Measurements from ENCODE around the gene EIF4G3.

DNA sequence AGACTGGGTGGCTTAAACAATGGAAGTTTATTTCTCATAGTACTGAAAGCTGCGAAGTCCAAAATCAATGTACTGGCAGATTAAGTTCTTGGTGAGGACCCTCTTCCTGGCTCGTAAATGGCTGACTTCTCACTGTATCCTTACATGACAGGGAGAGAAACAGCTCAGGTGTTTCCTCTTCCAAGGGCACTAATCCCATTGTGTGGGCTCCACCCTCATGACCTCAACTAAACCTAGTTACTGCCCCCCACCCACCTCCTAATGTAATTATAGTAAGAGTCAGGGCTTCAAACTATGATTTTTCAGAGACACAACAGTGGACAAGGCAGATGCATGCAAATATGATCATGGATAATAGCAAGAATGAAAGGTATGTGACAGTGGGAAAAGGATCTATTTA is 308.4 kb downstream of the EIF4G3 start:
- no peak for TF ChIP-seq POLR2A (IDR thresholded peaks at IDR 0.05)
- TF ChIP-seq, protein P1, sequence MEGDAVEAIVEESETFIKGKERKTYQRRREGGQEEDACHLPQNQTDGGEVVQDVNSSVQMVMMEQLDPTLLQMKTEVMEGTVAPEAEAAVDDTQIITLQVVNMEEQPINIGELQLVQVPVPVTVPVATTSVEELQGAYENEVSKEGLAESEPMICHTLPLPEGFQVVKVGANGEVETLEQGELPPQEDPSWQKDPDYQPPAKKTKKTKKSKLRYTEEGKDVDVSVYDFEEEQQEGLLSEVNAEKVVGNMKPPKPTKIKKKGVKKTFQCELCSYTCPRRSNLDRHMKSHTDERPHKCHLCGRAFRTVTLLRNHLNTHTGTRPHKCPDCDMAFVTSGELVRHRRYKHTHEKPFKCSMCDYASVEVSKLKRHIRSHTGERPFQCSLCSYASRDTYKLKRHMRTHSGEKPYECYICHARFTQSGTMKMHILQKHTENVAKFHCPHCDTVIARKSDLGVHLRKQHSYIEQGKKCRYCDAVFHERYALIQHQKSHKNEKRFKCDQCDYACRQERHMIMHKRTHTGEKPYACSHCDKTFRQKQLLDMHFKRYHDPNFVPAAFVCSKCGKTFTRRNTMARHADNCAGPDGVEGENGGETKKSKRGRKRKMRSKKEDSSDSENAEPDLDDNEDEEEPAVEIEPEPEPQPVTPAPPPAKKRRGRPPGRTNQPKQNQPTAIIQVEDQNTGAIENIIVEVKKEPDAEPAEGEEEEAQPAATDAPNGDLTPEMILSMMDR (IDR thresholded peaks at IDR 0.05): no peak

Measured in esophagus squamous epithelium (tissue), 4 donors.